Lower lobe of right lung (tissue), 2 donors: ENCODE data around the gene SZRD1. TPM values are rescaled to one million over a fixed set of nuclear protein-coding genes. Genes with fewer than 3 reads are reported as not detected.
"Not testable (repeated sequence)": the region's sequence is repeated elsewhere in the genome, so short reads cannot be mapped to it uniquely, and the experiment has no call there.

ENCODE experiments used
- ATAC-seq, 2 donors: fragments of 200-7000 bp; cut with Tn5 transposase; one replicate each; pipeline ENCODE4 v1.9.1; 2020 to 2022; ENCODE audit warnings: mild to moderate bottlenecking in 2 of 2, moderate library complexity in 2 of 2
- DNase-seq: peaks from one replicate; pipeline ENCODE4 v3.0.0-alpha.2; 2020
- H3K27ac ChIP-seq: fragments of 200-600 bp; one replicate; pipeline ENCODE4 v1.8.0; 2022
- H3K27me3 ChIP-seq: fragments of 200-600 bp; one replicate; pipeline ENCODE4 v1.8.0; 2022; ENCODE audit warnings: low read depth
- H3K36me3 ChIP-seq: fragments of 200-600 bp; one replicate; pipeline ENCODE4 v1.8.0; 2022; ENCODE audit warnings: mild to moderate bottlenecking
- H3K4me1 ChIP-seq: fragments of 200-600 bp; one replicate; pipeline ENCODE4 v1.8.0; 2022
- H3K4me3 ChIP-seq: fragments of 200-600 bp; one replicate; pipeline ENCODE4 v1.8.0; 2022; ENCODE audit warnings: mild to moderate bottlenecking
- H3K9me3 ChIP-seq: fragments of 200-600 bp; one replicate; pipeline ENCODE4 v1.8.0; 2022
- CTCF ChIP-seq: fragments of 200-600 bp; IDR thresholded peaks from one replicate; pipeline ENCODE4 v1.8.0; 2022; ENCODE audit warnings: antibody characterized with exemption, mild to moderate bottlenecking
- intact Hi-C: fragments of 100-400 bp; cut with DNase I; formaldehyde crosslinking; loops from one replicate; pipeline ENCODE4 v1.11.0; 2022
- total RNA-seq: library from RNA; stranded (reverse); fragmentation: NEBNext Ultra II Directional; extraction: Animal tissue kit (Norgen Biotek cat#: 25700); gene quantifications from one replicate; pipeline ENCODE4 v1.2.1, GENCODE V29; 2021
- donor health status: DM: no; HTN: yes; CAD: no; lungs with severe emphysema.

SZRD1 gene
- total RNA-seq, 1 donor from 2014 or later: 111 TPM

DNA sequence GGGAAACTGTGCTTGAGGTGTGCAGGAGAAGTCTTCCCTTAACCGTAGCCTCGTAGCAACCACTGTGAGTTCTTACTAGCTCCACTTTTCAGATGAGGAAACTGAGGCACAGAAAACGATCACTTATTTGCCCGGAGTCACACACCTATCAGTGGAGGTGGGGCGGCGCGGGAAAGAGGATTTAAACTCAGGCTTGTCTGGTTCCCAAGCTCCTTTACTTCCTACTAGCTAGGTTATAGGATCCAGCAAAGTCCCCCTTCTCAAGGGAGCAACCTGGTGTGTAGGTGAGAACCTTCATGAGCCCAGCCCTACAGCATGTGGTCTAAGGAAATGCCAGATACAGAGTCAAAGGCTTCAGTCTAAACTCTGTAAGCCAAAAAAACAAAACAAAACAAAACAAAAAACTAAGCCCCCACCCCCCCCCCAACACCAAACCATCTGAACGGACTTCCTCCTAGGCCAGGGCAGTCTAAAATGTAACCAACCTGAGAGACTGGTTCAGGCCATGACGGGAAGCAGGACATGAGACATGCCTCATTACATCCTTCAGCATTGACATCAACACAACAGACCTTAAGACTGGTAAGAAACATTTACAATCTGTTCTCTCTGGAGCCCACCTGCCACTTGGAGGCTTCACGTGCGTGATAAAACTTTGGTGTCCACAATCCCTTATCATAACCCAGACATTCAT, 14.1 kb upstream of the SZRD1 start:
- no peaks in the 10 kb centered on the region for H3K9me3 ChIP-seq
- peak overlapping the region; percentile 94 for H3K27ac ChIP-seq
- DNase-seq: no peak
- peaks cover 3% of the 10 kb centered on the region for H3K36me3 ChIP-seq
- H3K27me3 ChIP-seq: no peaks in the 10 kb centered on the region
- TF ChIP-seq CTCF: no peak
- peaks cover 33% of the 10 kb centered on the region for H3K4me1 ChIP-seq
- intact Hi-C loops: no loop called here
- H3K4me3 ChIP-seq: peak overlapping the region; percentile 97
- peak in 1 of 2 donors; percentile 1 for ATAC-seq

- Histone ChIP-seq H3K27ac (no peak overlapping the region), H3K9me3 (no peaks in the 10 kb centered on the region), H3K4me3 (no peak overlapping the region), H3K36me3 (peaks cover under 1% of the 10 kb centered on the region), H3K4me1 (peaks cover 26% of the 10 kb centered on the region), H3K27me3 (no peaks in the 10 kb centered on the region)
- DNase-seq: no peak
- intact Hi-C loops: no loop called here
- ATAC-seq: no peak
- no peak for TF ChIP-seq CTCF
These were observed 12.4 kb upstream of the SZRD1 start for GRCh38 chr1:16354619-16355018.

- DNase-seq: no peak
- intact Hi-C loops: no loop called here
- H3K36me3 ChIP-seq: no peaks in the 10 kb centered on the region
- ATAC-seq: no peak
- no peaks in the 10 kb centered on the region for H3K9me3 ChIP-seq
- TF ChIP-seq CTCF: no peak
- H3K4me3 ChIP-seq: no peak overlapping the region
- peaks cover 5% of the 10 kb centered on the region for H3K4me1 ChIP-seq
- H3K27me3 ChIP-seq: no peaks in the 10 kb centered on the region
- no peak overlapping the region for H3K27ac ChIP-seq
These were observed 10.2 kb upstream of the SZRD1 start for GRCh38 chr1:16356867-16357266.

DNA sequence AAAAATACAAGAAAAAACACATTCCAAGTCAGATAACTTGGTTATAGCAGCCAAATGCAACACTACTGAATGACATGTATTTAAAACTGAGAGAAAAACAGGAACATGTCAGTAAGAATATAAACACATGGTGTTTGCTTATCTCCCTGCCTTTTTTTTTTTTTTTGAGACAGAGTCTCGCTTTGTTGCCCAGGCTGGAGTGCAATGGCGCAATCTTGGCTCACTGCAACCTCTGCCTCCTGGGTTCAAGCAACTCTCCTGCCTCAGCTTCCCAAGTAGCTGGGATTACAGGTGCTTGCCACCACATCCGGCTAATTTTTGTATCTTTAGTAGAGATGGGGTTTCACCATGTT, 1.9 kb upstream of the SZRD1 start:
- not testable (repeated sequence) for ATAC-seq

GRCh38 chr1:16367258-16367967, 371 bp downstream of the SZRD1 start:
- DNase-seq (peak; percentile 88), ATAC-seq (peak; percentile 92 to 94)
- Histone ChIP-seq H3K27me3 (no peaks in the 10 kb centered on the region), H3K4me3 (peak overlapping the region; percentile 96), H3K9me3 (no peaks in the 10 kb centered on the region), H3K27ac (peak overlapping the region; percentile 92), H3K4me1 (peaks cover 48% of the 10 kb centered on the region), H3K36me3 (no peaks in the 10 kb centered on the region)
- no peak for TF ChIP-seq CTCF
- intact Hi-C loops: no loop called here

More for the DNA sequence above, 1.9 kb upstream of the SZRD1 start:
- DNase-seq, H3K27me3 ChIP-seq, H3K9me3 ChIP-seq, H3K4me3 ChIP-seq, H3K36me3 ChIP-seq, H3K27ac ChIP-seq, intact Hi-C loops: not testable (repeated sequence)
- H3K4me1 ChIP-seq: peaks cover 32% of the 10 kb centered on the region
